ENCODE measurements around the gene NOP9. TPM values are rescaled to one million over a fixed set of nuclear protein-coding genes. Genes with fewer than 3 reads are reported as not detected.
"Not testable (repeated sequence)": the region's sequence is repeated elsewhere in the genome, so short reads cannot be mapped to it uniquely, and the experiment has no call there.

The NOP9 gene
- polyA plus RNA-seq, 1 experiment, result 16.3 TPM

GRCh38 chr14:24351517-24351916 lies 51.9 kb downstream of the NOP9 start:
- H3K4me3 ChIP-seq (ENCODE audit: low read depth, low read length), result no peak overlapping the region
- peaks cover 6% of the 10 kb centered on the region; the same call in 1 of the 2 replicates for H3K27me3 ChIP-seq (ENCODE audit: control insufficient read depth, insufficient read depth, low read length)
- DNase-seq (ENCODE audit: low read depth), result no peak
- POLR2A ChIA-PET, result interaction anchor here (0.6 to 0.9 kb wide), 2 partner anchors 14 to 15 kb away, joined by 3 to 8 read pairs; no protein-coding TSS in a partner anchor
- CTCF ChIA-PET, result interaction anchor here (0.8 to 4.2 kb wide), 9 partner anchors 11 to 86 kb away, joined by 3 to 42 read pairs (median 12); partner anchors contain the start of genes ADCY4, CBLN3, KHNYN and NFATC4
- peak; percentile 18 for TF ChIP-seq CTCF (IDR thresholded peaks at IDR 0.05; ENCODE audit: insufficient read depth, low read depth, low read length)
- H3K36me3 ChIP-seq (ENCODE audit: control insufficient read depth, insufficient read depth, low read length), result no peaks in the 10 kb centered on the region

GRCh38 chr14:24353559-24354481 lies 54.2 kb downstream of the NOP9 start:
- DNase-seq (ENCODE audit: low read depth), result no peak
- TF ChIP-seq CTCF (IDR thresholded peaks at IDR 0.05; ENCODE audit: insufficient read depth, low read depth, low read length), result no peak
- Histone ChIP-seq H3K27me3 (ENCODE audit: control insufficient read depth, insufficient read depth, low read length) (peaks cover 6% of the 10 kb centered on the region; the same call in 1 of the 2 replicates), H3K4me3 (ENCODE audit: low read depth, low read length) (no peak overlapping the region), H3K36me3 (ENCODE audit: control insufficient read depth, insufficient read depth, low read length) (no peaks in the 10 kb centered on the region)
- CTCF ChIA-PET, result interaction anchor here (1.0 kb wide), 1 partner anchor 20 kb away, joined by 3 read pairs; no protein-coding TSS in a partner anchor
- POLR2A ChIA-PET, result no interaction called here

GRCh38 chr14:24354482-24354825 lies 54.8 kb downstream of the NOP9 start:
- CTCF ChIA-PET; DNase-seq (ENCODE audit: low read depth); H3K4me3 ChIP-seq (ENCODE audit: low read depth, low read length); POLR2A ChIA-PET; H3K36me3 ChIP-seq (ENCODE audit: control insufficient read depth, insufficient read depth, low read length); H3K27me3 ChIP-seq (ENCODE audit: control insufficient read depth, insufficient read depth, low read length): not testable (repeated sequence)

- Histone ChIP-seq H3K27me3 (ENCODE audit: control insufficient read depth, insufficient read depth, low read length) (peaks cover 2% of the 10 kb centered on the region; the same call in 1 of the 2 replicates), H3K4me3 (ENCODE audit: low read depth, low read length) (no peak overlapping the region), H3K36me3 (ENCODE audit: control insufficient read depth, insufficient read depth, low read length) (no peaks in the 10 kb centered on the region)
- CTCF ChIA-PET, result no interaction called here
- DNase-seq (ENCODE audit: low read depth), result no peak
- no peak for TF ChIP-seq CTCF (IDR thresholded peaks at IDR 0.05; ENCODE audit: insufficient read depth, low read depth, low read length)
- POLR2A ChIA-PET, result no interaction called here
Measured at GRCh38 chr14:24355009-24355408, 55.4 kb downstream of the NOP9 start.

GRCh38 chr14:24356208-24356607 lies 56.6 kb downstream of the NOP9 start:
- DNase-seq (ENCODE audit: low read depth), result no peak
- TF ChIP-seq CTCF (IDR thresholded peaks at IDR 0.05; ENCODE audit: insufficient read depth, low read depth, low read length), result no peak
- no peaks in the 10 kb centered on the region for H3K36me3 ChIP-seq (ENCODE audit: control insufficient read depth, insufficient read depth, low read length)
- H3K4me3 ChIP-seq (ENCODE audit: low read depth, low read length), result no peak overlapping the region
- CTCF ChIA-PET, result interaction anchor here (0.6 to 1.9 kb wide), 3 partner anchors 10 to 57 kb away, joined by 3 to 10 read pairs (median 4); partner anchors contain the start of genes DHRS1 and NOP9
- POLR2A ChIA-PET, result no interaction called here
- no peaks in the 10 kb centered on the region for H3K27me3 ChIP-seq (ENCODE audit: control insufficient read depth, insufficient read depth, low read length)

Small RNAs within 50 kb of the gene (small RNA-seq; reads per million reads assigned to genes)
- gene RF00026 (ENCODE audit: insufficient read length, low read depth, low replicate concordance), result not detected

Other genes with a start within 250 kb of the NOP9 start
- gene CARMIL3, start 247.8 kb upstream of the NOP9 start, polyA plus RNA-seq (2011; rRNA removed), result 0.02 and 0.04 TPM in 2 replicates
- not detected in 2 replicates for gene CPNE6, start 228.3 kb upstream of the NOP9 start, polyA plus RNA-seq (2011; rRNA removed)
- 141 and 227 TPM in 2 replicates for gene PCK2, start 205.5 kb upstream of the NOP9 start, polyA plus RNA-seq (2011; rRNA removed)
- gene DCAF11, start 185.1 kb upstream of the NOP9 start, polyA plus RNA-seq (2011; rRNA removed), result 41.5 and 50.0 TPM in 2 replicates
- 0.59 and 0.91 TPM in 2 replicates for gene NRL, start 184.9 kb upstream of the NOP9 start, polyA plus RNA-seq (2011; rRNA removed)
- gene FITM1, start 169.2 kb upstream of the NOP9 start, polyA plus RNA-seq (2011; rRNA removed), result 0.10 and 0.23 TPM in 2 replicates
- 48.9 and 106 TPM in 2 replicates for gene PSME1, start 163.7 kb upstream of the NOP9 start, polyA plus RNA-seq (2011; rRNA removed)
- gene EMC9, start 158.3 kb upstream of the NOP9 start, polyA plus RNA-seq (2011; rRNA removed), result 6.9 and 13.3 TPM in 2 replicates
- gene PSME2, start 153.2 kb upstream of the NOP9 start, polyA plus RNA-seq (2011; rRNA removed), result 165 and 178 TPM in 2 replicates
- 8.2 and 12.4 TPM in 2 replicates for gene RNF31, start 152.4 kb upstream of the NOP9 start, polyA plus RNA-seq (2011; rRNA removed)
- 84.8 and 107 TPM in 2 replicates for gene IRF9, start 138.6 kb upstream of the NOP9 start, polyA plus RNA-seq (2011; rRNA removed)
- 2.7 and 5.5 TPM in 2 replicates for gene REC8, start 127.8 kb upstream of the NOP9 start, polyA plus RNA-seq (2011; rRNA removed)
- gene IPO4, start 111.0 kb upstream of the NOP9 start, polyA plus RNA-seq (2011; rRNA removed), result 11.5 and 26.8 TPM in 2 replicates
- gene TM9SF1, start 104.4 kb upstream of the NOP9 start, polyA plus RNA-seq (2011; rRNA removed), result 50.5 and 59.2 TPM in 2 replicates
- gene TSSK4, start 94.2 kb upstream of the NOP9 start, polyA plus RNA-seq (2011; rRNA removed), result not detected in 2 replicates
- 36.3 and 52.1 TPM in 2 replicates for gene CHMP4A, start 86.4 kb upstream of the NOP9 start, polyA plus RNA-seq (2011; rRNA removed)
- 16.3 and 19.3 TPM in 2 replicates for gene MDP1, start 83.8 kb upstream of the NOP9 start, polyA plus RNA-seq (2011; rRNA removed)
- gene NEDD8, start 67.5 kb upstream of the NOP9 start, polyA plus RNA-seq (2011; rRNA removed), result 242 and 329 TPM in 2 replicates
- gene GMPR2, start 66.9 kb upstream of the NOP9 start, polyA plus RNA-seq (2011; rRNA removed), result 103 and 116 TPM in 2 replicates
- gene TINF2, start 57.2 kb upstream of the NOP9 start, polyA plus RNA-seq (2011; rRNA removed), result 37.2 and 41.7 TPM in 2 replicates
- gene TGM1, start 36.7 kb upstream of the NOP9 start, polyA plus RNA-seq (2011; rRNA removed), result 0.97 and 2.9 TPM in 2 replicates
- gene RABGGTA, start 28.3 kb upstream of the NOP9 start, polyA plus RNA-seq (2011; rRNA removed), result 23.2 and 52.5 TPM in 2 replicates
- gene DHRS1, start 70 bp upstream of the NOP9 start, polyA plus RNA-seq (2011; rRNA removed), result 40.5 and 57.1 TPM in 2 replicates
- gene CIDEB, start 8.1 kb downstream of the NOP9 start, polyA plus RNA-seq (2011; rRNA removed), result 0.63 and 0.98 TPM in 2 replicates
- gene LTB4R2, start 10.3 kb downstream of the NOP9 start, polyA plus RNA-seq (2011; rRNA removed), result 0.98 and 1.6 TPM in 2 replicates
- gene LTB4R, start 11.7 kb downstream of the NOP9 start, polyA plus RNA-seq (2011; rRNA removed), result 2.5 and 2.6 TPM in 2 replicates
- gene ADCY4, start 35.2 kb downstream of the NOP9 start, polyA plus RNA-seq (2011; rRNA removed), result 4.1 and 6.8 TPM in 2 replicates
- 4.3 and 4.4 TPM in 2 replicates for gene RIPK3, start 40.1 kb downstream of the NOP9 start, polyA plus RNA-seq (2011; rRNA removed)
- gene NFATC4, start 68.3 kb downstream of the NOP9 start, polyA plus RNA-seq (2011; rRNA removed), result 95.8 and 151 TPM in 2 replicates
- gene NYNRIN, start 99.2 kb downstream of the NOP9 start, polyA plus RNA-seq (2011; rRNA removed), result 7.2 and 10.1 TPM in 2 replicates
- gene CBLN3, start 129.8 kb downstream of the NOP9 start, polyA plus RNA-seq (2011; rRNA removed), result 6.7 and 8.6 TPM in 2 replicates
- gene KHNYN, start 130.1 kb downstream of the NOP9 start, polyA plus RNA-seq (2011; rRNA removed), result 18.9 and 19.7 TPM in 2 replicates
- 28.9 and 43.4 TPM in 2 replicates for gene SDR39U1, start 142.9 kb downstream of the NOP9 start, polyA plus RNA-seq (2011; rRNA removed)
- gene CMA1, start 208.4 kb downstream of the NOP9 start, polyA plus RNA-seq (2011; rRNA removed), result not detected in 2 replicates

Measured in BJ (cell line).